ENCODE data around the gene MTA3. TPM values are rescaled to one million over a fixed set of nuclear protein-coding genes. Genes with fewer than 3 reads are reported as not detected.

Gene MTA3
- total and polyA plus RNA-seq, 2 donors (not counting 1 experiment from before 2014, with no cell fraction given): 13.4 to 33.2 TPM

DNA sequence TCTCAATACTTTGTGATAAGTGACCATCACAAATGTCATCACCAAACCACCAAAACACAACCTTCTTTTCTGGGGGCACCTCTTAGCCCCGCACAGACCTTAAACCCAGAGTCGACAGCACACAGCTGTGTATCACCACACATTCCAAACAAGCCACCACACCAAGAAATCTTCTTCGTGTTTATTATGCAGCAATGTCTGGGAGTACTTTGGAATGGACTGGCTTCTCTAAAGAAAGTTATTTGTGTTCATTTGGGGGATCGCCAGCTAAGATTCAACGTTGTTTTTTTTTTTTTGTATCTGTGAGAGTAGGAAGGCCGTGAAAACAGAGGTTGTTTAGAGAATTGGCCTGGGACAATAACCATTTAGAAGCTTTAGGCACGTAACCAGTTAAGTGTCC, 1.1 kb upstream of the MTA3 start:
- TF ChIP-seq CTCF (IDR thresholded peaks at IDR 0.05) (no peak), EZH2 (IDR thresholded peaks at IDR 0.05; ENCODE audit: borderline replicate concordance, insufficient read depth, low read depth, low read length, poor library complexity, severe bottlenecking) (no peak)
- Histone ChIP-seq H4K20me1 (ENCODE audit: control insufficient read depth, insufficient read depth, low read length, poor library complexity, severe bottlenecking) (no peaks in the 10 kb centered on the region), H2AFZ (ENCODE audit: insufficient read depth, low read depth, low read length, poor library complexity, severe bottlenecking) (peak overlapping the region; percentile 65), H3K4me2 (replicated peaks; ENCODE audit: low read depth, low read length, poor library complexity, severe bottlenecking) (peak overlapping the region; percentile 81), H3K27me3 (replicated peaks in 1 of 4; ENCODE audit: control extremely low read depth in 1 of 4, control insufficient read depth in 3 of 4, insufficient read depth in 4 of 4, low read length in 3 of 4) (no peaks in the 10 kb centered on the region), H3K9ac (ENCODE audit: low read length) (no peak overlapping the region), H3K79me2 (ENCODE audit: control insufficient read depth, insufficient read depth, low read length) (no peaks in the 10 kb centered on the region), H3K4me1 (ENCODE audit: control insufficient read depth in 2 of 2, insufficient read depth in 2 of 2, low read length in 2 of 2) (peaks cover 21 to 26% of the 10 kb centered on the region in 2 donors), H3K27ac (ENCODE audit: low read length in 2 of 2) (peak overlapping the region; percentile 18 to 20), H3K9me3 (ENCODE audit: control extremely low read depth in 1 of 3, control insufficient read depth in 2 of 3, insufficient read depth in 1 of 3, low read length in 2 of 3) (no peaks in the 10 kb centered on the region), H3K4me3 (ENCODE audit: control extremely low read depth in 1 of 5, extremely low read depth in 1 of 5, insufficient read depth in 1 of 5, low read depth in 2 of 5, low read length in 4 of 5) (no peak overlapping the region), H3K36me3 (replicated peaks in 1 of 2; ENCODE audit: control extremely low read depth in 1 of 2, control insufficient read depth in 1 of 2, extremely low read depth in 1 of 2, insufficient read depth in 2 of 2, low read length in 1 of 2) (no peaks in the 10 kb centered on the region)
- Mint-ChIP-seq H3K9me3 (ENCODE audit: insufficient read depth) (no peaks in the 10 kb centered on the region), H3K27ac (peak overlapping the region; percentile 89), H3K4me3 (peak overlapping the region; percentile 87), H3K4me1 (peaks cover 29% of the 10 kb centered on the region), H3K27me3 (no peaks in the 10 kb centered on the region)
- ATAC-seq (ENCODE audit: low read depth): no peak
- 44% methylated on average over 2 of the region's 7 CpGs for WGBS (ENCODE audit: insufficient coverage)
- ChIA-PET CTCF (interaction anchor here (1.6 to 1.8 kb wide), 2 partner anchors 20 to 96 kb away, joined by 4 to 7 read pairs; no protein-coding TSS in a partner anchor), POLR2A (no interaction called here)
- intact Hi-C loops (cut with micrococcal nuclease): loop anchor here (5.0 kb wide), 3 partner anchors 35 to 465 kb away; no protein-coding TSS in a partner anchor
- no peak for DNase-seq

DNA sequence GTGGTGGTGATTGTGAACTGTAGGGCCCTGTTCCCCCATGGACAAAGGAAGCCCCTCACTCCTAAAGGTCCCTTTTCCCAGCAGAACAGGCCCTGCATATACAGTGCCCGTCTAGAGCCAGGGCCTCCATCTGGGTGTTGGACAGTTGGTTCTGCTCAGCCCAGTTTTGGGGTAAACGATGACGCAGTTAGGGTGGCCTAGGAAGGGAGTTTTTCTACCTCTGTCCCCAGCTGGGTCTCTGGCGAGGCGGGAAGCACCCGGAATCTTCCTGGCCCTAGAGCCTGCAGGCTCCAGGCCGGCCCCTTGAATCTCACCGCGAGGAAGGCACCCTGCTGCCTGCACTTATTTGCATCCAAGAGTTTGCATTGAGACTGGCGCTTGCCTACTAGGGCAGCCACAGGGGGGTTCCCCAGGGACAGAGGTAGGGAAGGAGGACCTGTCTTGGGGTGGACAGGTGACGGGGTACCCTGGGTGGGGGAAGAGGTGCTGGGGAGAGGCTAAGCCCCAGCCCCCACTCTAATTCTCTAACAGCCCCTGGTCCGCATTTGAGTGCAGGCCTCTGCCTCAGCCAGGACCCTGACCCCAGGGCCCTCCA, 529 bp upstream of the MTA3 start:
- Histone ChIP-seq H3K9ac (ENCODE audit: low read length) (no peak overlapping the region), H3K36me3 (replicated peaks in 1 of 2; ENCODE audit: control extremely low read depth in 1 of 2, control insufficient read depth in 1 of 2, extremely low read depth in 1 of 2, insufficient read depth in 2 of 2, low read length in 1 of 2) (no peaks in the 10 kb centered on the region), H3K4me2 (replicated peaks; ENCODE audit: low read depth, low read length, poor library complexity, severe bottlenecking) (peak overlapping the region; percentile 81), H3K4me1 (ENCODE audit: control insufficient read depth in 2 of 2, insufficient read depth in 2 of 2, low read length in 2 of 2) (peaks cover 21 to 26% of the 10 kb centered on the region in 2 donors), H3K79me2 (ENCODE audit: control insufficient read depth, insufficient read depth, low read length) (no peaks in the 10 kb centered on the region), H3K27ac (ENCODE audit: low read length in 2 of 2) (peak overlapping the region; percentile 18 to 20), H3K9me3 (ENCODE audit: control extremely low read depth in 1 of 3, control insufficient read depth in 2 of 3, insufficient read depth in 1 of 3, low read length in 2 of 3) (no peaks in the 10 kb centered on the region), H3K27me3 (replicated peaks in 1 of 4; ENCODE audit: control extremely low read depth in 1 of 4, control insufficient read depth in 3 of 4, insufficient read depth in 4 of 4, low read length in 3 of 4) (no peaks in the 10 kb centered on the region), H4K20me1 (ENCODE audit: control insufficient read depth, insufficient read depth, low read length, poor library complexity, severe bottlenecking) (no peaks in the 10 kb centered on the region), H2AFZ (ENCODE audit: insufficient read depth, low read depth, low read length, poor library complexity, severe bottlenecking) (peak overlapping the region; percentile 65), H3K4me3 (ENCODE audit: control extremely low read depth in 1 of 5, extremely low read depth in 1 of 5, insufficient read depth in 1 of 5, low read depth in 2 of 5, low read length in 4 of 5) (peak overlapping the region in 1 of 5 experiments; percentile 14)
- POLR2A ChIA-PET: no interaction called here
- no peak for TF ChIP-seq CTCF (IDR thresholded peaks at IDR 0.05)
- no peak for TF ChIP-seq EZH2 (IDR thresholded peaks at IDR 0.05; ENCODE audit: borderline replicate concordance, insufficient read depth, low read depth, low read length, poor library complexity, severe bottlenecking)
- peaks cover 30% of the 10 kb centered on the region for H3K4me1 Mint-ChIP-seq
- H3K4me3 Mint-ChIP-seq: peak overlapping the region; percentile 87
- H3K27ac Mint-ChIP-seq: peak overlapping the region; percentile 89
- peak; percentile 57 for ATAC-seq (ENCODE audit: low read depth)
- no peaks in the 10 kb centered on the region for H3K27me3 Mint-ChIP-seq
- DNase-seq: peak; percentile 65
- 38% methylated on average over 10 of the region's 12 CpGs for WGBS (ENCODE audit: insufficient coverage)
- H3K9me3 Mint-ChIP-seq (ENCODE audit: insufficient read depth): no peaks in the 10 kb centered on the region
- intact Hi-C loops (cut with micrococcal nuclease): loop anchor here (1.0 to 5.0 kb wide), 5 partner anchors 34 to 466 kb away; partner anchors contain the start of gene COX7A2L
- CTCF ChIA-PET: interaction anchor here (1.6 to 1.8 kb wide), 2 partner anchors 20 to 95 kb away, joined by 4 to 7 read pairs; no protein-coding TSS in a partner anchor

Measured in B cell (primary cell).